T47D (cell line): Measurements from ENCODE around the gene GABPB2.

Experiments
- DNase-seq, 2 experiments: peaks; one replicate each; pipeline versions ENCODE4 v3.0.0 to v3.0.0-alpha.2; 2011 to 2012; ENCODE audit warnings: low read depth in 1 of 2, low spot score in 1 of 2
- JUND ChIP-seq: IDR thresholded peaks from 2 replicates; pipeline ENCODE4 v1.6.1; 2012; ENCODE audit warnings: low read depth
- in situ Hi-C: cut with HindIII; loops from 2 replicates; pipeline ENCODE4 v1.10.0; 2016; ENCODE audit warnings: low sequenced_read_pairs, low pct_unique_long_range_greater_than_20kb

GABPB2 gene

DNA sequence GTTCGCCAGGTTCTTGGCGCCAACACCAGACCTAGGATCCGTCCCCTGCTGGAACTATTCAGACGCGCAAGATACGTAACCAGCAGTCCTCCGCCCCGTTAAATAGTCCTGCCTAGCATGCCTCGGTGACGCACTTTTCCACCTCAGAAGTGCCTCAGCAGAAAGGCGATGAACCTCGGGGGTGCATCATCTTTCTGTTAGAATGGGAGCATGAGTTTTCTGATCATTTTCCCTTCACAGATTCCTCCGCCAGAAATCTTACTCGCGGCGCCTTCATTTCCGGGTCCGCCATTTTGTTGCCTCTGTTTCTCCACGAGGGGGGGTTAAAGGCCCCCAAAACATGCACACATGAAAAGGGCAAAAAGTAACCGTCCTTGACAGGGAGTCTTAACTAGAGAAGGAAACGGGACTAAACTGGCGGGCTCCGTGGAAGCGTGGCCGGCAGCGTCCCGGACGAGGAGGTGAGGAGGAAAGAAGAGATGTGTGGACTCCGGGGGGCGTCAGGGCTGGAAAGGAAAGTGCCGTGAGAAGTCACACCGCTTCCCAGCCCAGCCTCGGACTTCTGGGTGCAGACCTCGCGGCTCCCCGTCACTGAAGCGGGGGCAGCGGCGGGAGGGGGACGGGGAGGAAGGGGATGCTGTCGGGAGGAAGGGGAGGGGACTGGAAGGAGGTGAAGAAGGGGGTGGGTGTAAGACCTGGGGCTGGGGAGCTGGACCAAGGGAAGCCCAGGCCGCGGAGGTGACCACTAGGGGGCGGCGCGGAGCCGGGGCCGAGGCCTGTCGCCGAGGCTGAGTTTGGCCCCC lies at the start of gene GABPB2:
Gene GABPB2 (plus strand): TSS at position 288 of the 803 bp plus-strand sequence. CDS start 17,429 bp downstream, outside the sequence.
- TF ChIP-seq JUND, result peak; percentile 71
- in situ Hi-C loops, result no loop called here
- DNase-seq, result peak; percentile 83 to 97

DNA sequence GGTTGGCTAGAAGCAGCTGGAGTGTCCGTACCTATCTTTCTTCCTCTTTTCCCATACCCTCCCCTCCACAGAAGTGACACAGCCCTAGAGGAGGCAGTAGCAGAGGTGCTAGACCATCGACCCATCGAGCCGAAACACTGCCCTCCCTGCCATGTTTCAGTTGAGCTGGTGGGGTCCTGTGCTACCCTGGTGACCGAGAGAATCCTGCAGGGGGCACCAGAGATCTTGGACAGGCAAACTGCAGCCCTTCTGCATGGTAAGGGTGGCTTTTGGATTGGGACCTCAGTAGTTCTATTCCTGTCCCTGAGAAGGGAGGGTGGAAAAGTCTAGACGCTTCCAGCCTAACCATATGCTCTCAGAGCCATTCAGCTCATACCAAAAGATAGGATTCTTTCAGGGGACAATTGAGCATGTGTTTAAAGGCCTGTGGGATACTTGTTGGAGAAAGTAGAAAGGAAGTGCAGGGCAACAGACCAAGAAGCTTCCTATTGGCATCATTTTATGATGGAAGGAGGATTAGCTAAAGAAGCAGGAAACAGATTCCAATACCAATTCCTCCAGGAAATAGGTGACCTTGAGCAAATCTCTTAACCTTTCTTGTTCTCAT lies 45.9 kb upstream of the GABPB2 start:
- TF ChIP-seq JUND, result no peak
- DNase-seq, result peak; percentile 82 to 86
- in situ Hi-C loops, result no loop called here

- no peak for DNase-seq
- TF ChIP-seq JUND, result no peak
- in situ Hi-C loops, result no loop called here
Observed at GRCh38 chr1:151026460-151026859, 44.1 kb upstream of the GABPB2 start.

- no peak for TF ChIP-seq JUND
- in situ Hi-C loops, result no loop called here
- no peak for DNase-seq
Observed at GRCh38 chr1:151032164-151032563, 38.4 kb upstream of the GABPB2 start.

GRCh38 chr1:151035167-151035566 lies 35.4 kb upstream of the GABPB2 start:
- in situ Hi-C loops, result no loop called here
- TF ChIP-seq JUND, result no peak
- no peak for DNase-seq

GRCh38 chr1:151036356-151036755 lies 34.2 kb upstream of the GABPB2 start, which contains the start of gene BNIPL:
Gene BNIPL (plus strand): TSS chr1:151036586. CDS start chr1:151036726, 140 bp downstream.
- peak; percentile 80 to 93 for DNase-seq
- no peak for TF ChIP-seq JUND
- in situ Hi-C loops, result no loop called here

DNA sequence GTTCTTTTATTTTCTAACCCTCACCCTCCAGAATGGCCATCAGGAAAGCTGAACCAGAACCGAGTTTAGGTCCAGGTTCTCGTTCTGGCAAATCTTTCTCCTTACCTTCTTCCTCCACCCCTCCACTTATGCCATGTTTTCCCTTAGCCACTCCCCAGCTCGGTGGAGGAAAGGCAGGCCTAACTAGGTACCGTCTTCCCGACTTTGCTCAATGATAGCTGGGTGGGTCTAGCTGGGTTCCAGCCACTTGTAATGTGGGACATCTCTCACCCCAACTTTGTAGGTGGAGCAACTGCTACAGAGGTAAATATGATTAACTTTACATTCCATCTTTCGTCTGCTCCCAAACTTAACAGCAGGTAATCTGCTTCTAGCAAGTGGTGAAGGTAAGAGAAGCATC lies 33.5 kb upstream of the GABPB2 start:
- DNase-seq, result peak; percentile 51 to 62

GRCh38 chr1:151039521-151039920 lies 31.0 kb upstream of the GABPB2 start:
- no peak for DNase-seq
- in situ Hi-C loops, result no loop called here
- TF ChIP-seq JUND, result no peak

More for the DNA sequence above, 33.5 kb upstream of the GABPB2 start:
- in situ Hi-C loops, result no loop called here
- no peak for TF ChIP-seq JUND

- no peak for TF ChIP-seq JUND
- in situ Hi-C loops, result no loop called here
- no peak for DNase-seq
Observed at GRCh38 chr1:151043163-151043562, 27.4 kb upstream of the GABPB2 start.

- TF ChIP-seq JUND, result no peak
- in situ Hi-C loops, result no loop called here
- DNase-seq, result peak; percentile 67 to 75
Observed at GRCh38 chr1:151047591-151047924, 23.0 kb upstream of the GABPB2 start, which contains the start of gene C1orf56. Gene C1orf56 (plus strand): TSS chr1:151047751. CDS start chr1:151047848, 97 bp downstream.

- in situ Hi-C loops, result no loop called here
- DNase-seq, result peak; percentile 76 to 82
- TF ChIP-seq JUND, result no peak
Observed at GRCh38 chr1:151047925-151048644, 22.5 kb upstream of the GABPB2 start.

GRCh38 chr1:151048645-151049032 lies 21.9 kb upstream of the GABPB2 start:
- DNase-seq, result no peak
- in situ Hi-C loops, result no loop called here

GRCh38 chr1:151049458-151049857 lies 21.1 kb upstream of the GABPB2 start:
- no peak for DNase-seq
- TF ChIP-seq JUND, result no peak; the same call in 1 of the 2 replicates
- in situ Hi-C loops, result no loop called here

More at GRCh38 chr1:151048645-151049032, 21.9 kb upstream of the GABPB2 start:
- TF ChIP-seq JUND, result no peak
